OCI-LY1 (cell line): ENCODE results near the gene ALG8.

Experiments
- H2AFZ ChIP-seq: fragments of 200-600 bp; sonication (generic), shearing (Covaris generic); 2 replicates; pipeline ENCODE4 v1.6.0; 2014; ENCODE audit warnings: antibody characterized with exemption, mild to moderate bottlenecking, low read length
- H3F3A ChIP-seq: fragments of 200-600 bp; sonication (generic), shearing (Covaris generic); 2 replicates; pipeline ENCODE4 v1.6.0; 2014; ENCODE audit warnings: mild to moderate bottlenecking, antibody characterized with exemption, low read length, moderate library complexity; ENCODE audit not compliant: insufficient read depth
- H3K27ac ChIP-seq: fragments of 200-600 bp; sonication (generic); 2 replicates; pipeline ENCODE4 v1.5.1; 2014; ENCODE audit warnings: low read length, mixed run types, mild to moderate bottlenecking, low read depth; ENCODE audit not compliant: poor library complexity, severe bottlenecking
- H3K27me3 ChIP-seq: fragments of 200-600 bp; sonication (generic); 2 replicates; pipeline ENCODE4 v1.6.0; 2014; ENCODE audit warnings: antibody characterized with exemption, mild to moderate bottlenecking, low read length, moderate library complexity; ENCODE audit not compliant: insufficient read depth
- H3K36me3 ChIP-seq: fragments of 200-600 bp; sonication (generic); 2 replicates; pipeline ENCODE4 v1.6.1; 2014; ENCODE audit warnings: mild to moderate bottlenecking, antibody characterized with exemption, low read length, moderate library complexity, mixed read lengths; ENCODE audit not compliant: insufficient read depth
- H3K4me1 ChIP-seq: fragments of 200-600 bp; sonication (generic); 2 replicates; pipeline ENCODE4 v1.5.1; 2014; ENCODE audit warnings: mild to moderate bottlenecking, low read length, moderate library complexity; ENCODE audit not compliant: insufficient read depth, severe bottlenecking
- H3K4me2 ChIP-seq: fragments of 200-600 bp; sonication (generic), shearing (Covaris generic); 2 replicates; pipeline ENCODE4 v1.6.1; 2014; ENCODE audit warnings: low read length
- H3K4me3 ChIP-seq: fragments of 200-600 bp; sonication (generic); 2 replicates; pipeline ENCODE4 v1.5.1; 2014; ENCODE audit warnings: low read length, low read depth, mild to moderate bottlenecking, mixed read lengths; ENCODE audit not compliant: poor library complexity, severe bottlenecking
- H3K79me2 ChIP-seq: fragments of 200-600 bp; shearing (Covaris generic); 2 replicates; pipeline ENCODE4 v1.6.1; 2016; ENCODE audit warnings: mixed run types, low read length, mixed read lengths; ENCODE audit not compliant: insufficient read depth
- H3K9ac ChIP-seq: fragments of 200-600 bp; sonication (generic), shearing (Covaris generic); 2 replicates; pipeline ENCODE4 v1.6.1; 2014; ENCODE audit warnings: mild to moderate bottlenecking, low read length, mixed read lengths
- H3K9me2 ChIP-seq: fragments of 200-600 bp; sonication (generic), shearing (Covaris generic); 2 replicates; pipeline ENCODE4 v1.6.1; 2014; ENCODE audit warnings: low read depth, mild to moderate bottlenecking, low read length, mixed read lengths
- H3K9me3 ChIP-seq: fragments of 200-600 bp; shearing (Covaris generic); 2 replicates; pipeline ENCODE4 v1.6.1; 2014; ENCODE audit warnings: low read length, mixed read lengths
- H4K20me1 ChIP-seq: fragments of 200-600 bp; sonication (generic), shearing (Covaris generic); 2 replicates; pipeline ENCODE4 v1.6.0; 2016; ENCODE audit warnings: mild to moderate bottlenecking, low read length; ENCODE audit not compliant: insufficient read depth
- CTCF ChIP-seq: fragments of 200-600 bp; sonication (generic), shearing (Covaris generic); IDR thresholded peaks from 2 replicates; pipeline ENCODE4 v1.5.1; 2017; ENCODE audit warnings: mild to moderate bottlenecking, antibody characterized with exemption, low read length, moderate library complexity, mixed read lengths
- EZH2 ChIP-seq: fragments of 200-600 bp; sonication (generic), shearing (Covaris generic); IDR thresholded peaks from 2 replicates; pipeline ENCODE4 v1.8.0; 2017; ENCODE audit warnings: borderline replicate concordance, mixed run types, mild to moderate bottlenecking, antibody characterized with exemption, low read length, moderate library complexity, mixed read lengths

The ALG8 gene

GRCh38 chr11:78151804-78152203, 12.4 kb upstream of the ALG8 start:
- Histone ChIP-seq H3K9me3 (no peaks in the 10 kb centered on the region), H3K4me2 (no peak overlapping the region), H3K9ac (no peak overlapping the region), H3K9me2 (no peaks in the 10 kb centered on the region), H3K4me3 (no peak overlapping the region), H3K27ac (no peak overlapping the region), H3K4me1 (no peaks in the 10 kb centered on the region), H3K79me2 (no peaks in the 10 kb centered on the region), H4K20me1 (no peaks in the 10 kb centered on the region), H3K27me3 (no peaks in the 10 kb centered on the region), H3K36me3 (no peaks in the 10 kb centered on the region), H2AFZ (no peak overlapping the region), H3F3A (no peaks in the 10 kb centered on the region)
- no peak for TF ChIP-seq EZH2

GRCh38 chr11:78150754-78151153, 11.3 kb upstream of the ALG8 start:
- Histone ChIP-seq H4K20me1 (no peaks in the 10 kb centered on the region), H3K4me3 (no peak overlapping the region), H3K4me2 (no peak overlapping the region), H3F3A (no peaks in the 10 kb centered on the region), H2AFZ (no peak overlapping the region), H3K79me2 (no peaks in the 10 kb centered on the region), H3K9me2 (no peaks in the 10 kb centered on the region), H3K4me1 (no peaks in the 10 kb centered on the region), H3K36me3 (no peaks in the 10 kb centered on the region), H3K27ac (no peak overlapping the region), H3K27me3 (no peaks in the 10 kb centered on the region), H3K9me3 (no peaks in the 10 kb centered on the region), H3K9ac (no peak overlapping the region)
- TF ChIP-seq EZH2, result no peak
- no peak for TF ChIP-seq CTCF

GRCh38 chr11:78150346-78150745, 10.9 kb upstream of the ALG8 start:
- Histone ChIP-seq H3K79me2 (no peaks in the 10 kb centered on the region), H3K9me2 (no peaks in the 10 kb centered on the region), H3K36me3 (no peaks in the 10 kb centered on the region), H3K4me3 (no peak overlapping the region), H3K4me1 (no peaks in the 10 kb centered on the region), H3K9me3 (no peaks in the 10 kb centered on the region), H3K9ac (no peak overlapping the region), H3F3A (no peaks in the 10 kb centered on the region), H3K27ac (no peak overlapping the region), H2AFZ (no peak overlapping the region), H3K27me3 (no peaks in the 10 kb centered on the region), H3K4me2 (no peak overlapping the region), H4K20me1 (no peaks in the 10 kb centered on the region)
- TF ChIP-seq CTCF, result no peak
- no peak for TF ChIP-seq EZH2

GRCh38 chr11:78149646-78150045, 10.2 kb upstream of the ALG8 start:
- Histone ChIP-seq H3K4me2 (no peak overlapping the region), H3K79me2 (no peaks in the 10 kb centered on the region), H3K4me3 (no peak overlapping the region), H3K36me3 (no peaks in the 10 kb centered on the region), H3K27me3 (no peaks in the 10 kb centered on the region), H2AFZ (no peak overlapping the region), H3F3A (no peaks in the 10 kb centered on the region), H3K27ac (no peak overlapping the region), H3K9me2 (no peaks in the 10 kb centered on the region), H3K9me3 (no peaks in the 10 kb centered on the region), H3K4me1 (no peaks in the 10 kb centered on the region), H4K20me1 (no peaks in the 10 kb centered on the region), H3K9ac (no peak overlapping the region)
- TF ChIP-seq CTCF (no peak), EZH2 (no peak)
